SH-SY5Y (cell line): Measurements from ENCODE around the gene IDE.

Source experiments
- GATA2 ChIP-seq: IDR thresholded peaks from 2 replicates; pipeline ENCODE4 v1.6.1; 2011; ENCODE audit warnings: mild to moderate bottlenecking, low read depth, low read length
- GATA3 ChIP-seq: IDR thresholded peaks from 2 replicates; pipeline ENCODE4 v1.6.1; 2011; ENCODE audit warnings: low read depth, mild to moderate bottlenecking, low read length, moderate library complexity

GRCh38 chr10:92575961-92576360 is 2.1 kb upstream of the IDE start:
- TF ChIP-seq GATA3 = no peak
- no peak for TF ChIP-seq GATA2
